GM18951 (cell line): ENCODE results near the gene CPLANE1.
"Not testable (repeated sequence)": the region's sequence is repeated elsewhere in the genome, so short reads cannot be mapped to it uniquely, and the experiment has no call there.

ENCODE experiments used
- POLR2A ChIP-seq: IDR thresholded peaks from 4 replicates; pipeline ENCODE4 v1.6.1; 2011; ENCODE audit warnings: mild to moderate bottlenecking; ENCODE audit not compliant: insufficient read length, insufficient read depth; ENCODE audit errors: extremely low read depth
- in situ Hi-C: fragments of 300-500 bp; cut with MboI; formaldehyde crosslinking; loops from one replicate; pipeline ENCODE4 v1.12.0; 2022; ENCODE audit warnings: low sequenced_read_pairs, mixed read lengths, inconsistent platforms; ENCODE audit not compliant: unreplicated experiment

CPLANE1 gene

GRCh38 chr5:37132646-37133045 is 116.5 kb downstream of the CPLANE1 start:
- TF ChIP-seq POLR2A: no peak
- in situ Hi-C loops: no loop called here

- TF ChIP-seq POLR2A: no peak
- in situ Hi-C loops: no loop called here
Observed at GRCh38 chr5:37121465-37121864, 127.7 kb downstream of the CPLANE1 start.

- in situ Hi-C loops: no loop called here
- no peak for TF ChIP-seq POLR2A
Observed at GRCh38 chr5:37121027-37121426, 128.1 kb downstream of the CPLANE1 start.

GRCh38 chr5:37120270-37120669 is 128.9 kb downstream of the CPLANE1 start:
- in situ Hi-C loops: no loop called here

GRCh38 chr5:37116359-37116758 is 132.8 kb downstream of the CPLANE1 start:
- in situ Hi-C loops: no loop called here
- no peak for TF ChIP-seq POLR2A

More at GRCh38 chr5:37120270-37120669, 128.9 kb downstream of the CPLANE1 start:
- TF ChIP-seq POLR2A: no peak

GRCh38 chr5:37112383-37112991 is 136.7 kb downstream of the CPLANE1 start:
- in situ Hi-C loops: no loop called here
- no peak for TF ChIP-seq POLR2A

- in situ Hi-C loops: no loop called here
- TF ChIP-seq POLR2A: no peak
Observed at GRCh38 chr5:37111426-37112382, 137.5 kb downstream of the CPLANE1 start.

- in situ Hi-C loops: no loop called here
- no peak for TF ChIP-seq POLR2A
Observed at GRCh38 chr5:37110135-37110534, 139.0 kb downstream of the CPLANE1 start.

- in situ Hi-C loops: no loop called here
- TF ChIP-seq POLR2A: no peak
Observed at GRCh38 chr5:37109338-37109737, 139.8 kb downstream of the CPLANE1 start.

- in situ Hi-C loops: no loop called here
- TF ChIP-seq POLR2A: no peak
Observed at GRCh38 chr5:37103302-37103701, 145.9 kb downstream of the CPLANE1 start.

- in situ Hi-C loops: not testable (repeated sequence)
Observed at GRCh38 chr5:37099267-37099666, 149.9 kb downstream of the CPLANE1 start.

GRCh38 chr5:37093795-37094194 is 155.4 kb downstream of the CPLANE1 start:
- in situ Hi-C loops: not testable (repeated sequence)

- in situ Hi-C loops: no loop called here
- TF ChIP-seq POLR2A: no peak
Observed at GRCh38 chr5:37090781-37091180, 158.4 kb downstream of the CPLANE1 start.

GRCh38 chr5:37090123-37090726 is 159.0 kb downstream of the CPLANE1 start:
- TF ChIP-seq POLR2A: no peak
- in situ Hi-C loops: no loop called here
